ENCODE data around the gene CNTNAP2. TPM values are rescaled to one million over a fixed set of nuclear protein-coding genes. Genes with fewer than 3 reads are reported as not detected.

Gene CNTNAP2
- total and polyA plus RNA-seq, 9 donors = 0.24 to 7.0 (median 1.5) TPM

DNA sequence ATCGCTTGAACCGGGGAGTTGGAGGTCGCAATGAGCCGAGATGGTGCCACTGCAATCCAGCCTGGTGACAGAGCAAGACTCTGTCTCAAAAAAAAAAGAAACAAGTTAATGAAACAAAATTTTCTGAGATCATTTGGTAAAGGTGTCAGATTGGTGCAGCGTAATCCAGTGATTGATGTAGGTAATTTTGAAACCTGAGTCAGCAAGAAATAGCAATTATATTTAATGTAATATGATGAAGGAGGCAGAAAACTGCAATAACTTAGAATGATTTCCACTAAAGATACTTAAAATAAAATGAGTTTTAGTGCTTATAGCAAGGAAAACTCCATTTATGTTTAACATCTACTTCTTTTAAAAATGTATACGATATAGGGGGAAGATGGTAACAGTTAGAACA lies 1424.1 kb downstream of the CNTNAP2 start:
- Histone ChIP-seq H3K36me3 (no peaks in the 10 kb centered on the region), H3K27ac (no peak overlapping the region), H3K4me1 (ENCODE audit: insufficient read depth) (peaks cover 1% of the 10 kb centered on the region), H3K4me3 (no peak overlapping the region), H3K27me3 (no peaks in the 10 kb centered on the region), H3K9me3 (no peaks in the 10 kb centered on the region)
- intact Hi-C loops (cut with DNase I) = no loop called here
- no peak for TF ChIP-seq EP300 (IDR thresholded peaks at IDR 0.05)
- no peak for TF ChIP-seq CTCF (IDR thresholded peaks at IDR 0.05)
- 95 to 100% (median 97%) methylated on average over 6 of the region's 6 CpGs for WGBS, 3 donors
- no peak for DNase-seq

- intact Hi-C loops (cut with DNase I) = no loop called here
- WGBS, 3 donors = 68 to 81% (median 71%) methylated on average over 4 of the region's 4 CpGs
Observed at GRCh38 chr7:147541261-147541660, 1424.7 kb downstream of the CNTNAP2 start.

GRCh38 chr7:147547252-147547897 lies 1430.8 kb downstream of the CNTNAP2 start:
- 85 to 86% (median 85%) methylated on average over 6 of the region's 6 CpGs for WGBS, 3 donors
- intact Hi-C loops (cut with DNase I) = no loop called here
- H3K9me3 ChIP-seq = no peaks in the 10 kb centered on the region
- H3K4me1 ChIP-seq (ENCODE audit: insufficient read depth) = no peaks in the 10 kb centered on the region
- H3K4me3 ChIP-seq = no peak overlapping the region
- no peak for DNase-seq
- no peak overlapping the region for H3K27ac ChIP-seq
- no peaks in the 10 kb centered on the region for H3K36me3 ChIP-seq
- H3K27me3 ChIP-seq = no peaks in the 10 kb centered on the region
- no peak for TF ChIP-seq POLR2A (IDR thresholded peaks at IDR 0.05)
- no peak for TF ChIP-seq EP300 (IDR thresholded peaks at IDR 0.05)
- TF ChIP-seq CTCF (IDR thresholded peaks at IDR 0.05) = no peak

More at GRCh38 chr7:147541261-147541660, 1424.7 kb downstream of the CNTNAP2 start:
- Histone ChIP-seq H3K4me1 (ENCODE audit: insufficient read depth) (peaks cover 1% of the 10 kb centered on the region), H3K4me3 (no peak overlapping the region), H3K27me3 (no peaks in the 10 kb centered on the region), H3K9me3 (no peaks in the 10 kb centered on the region), H3K36me3 (no peaks in the 10 kb centered on the region), H3K27ac (no peak overlapping the region)
- DNase-seq = no peak
- TF ChIP-seq POLR2A (IDR thresholded peaks at IDR 0.05) (no peak), EP300 (IDR thresholded peaks at IDR 0.05) (no peak), CTCF (IDR thresholded peaks at IDR 0.05) (no peak)

DNA sequence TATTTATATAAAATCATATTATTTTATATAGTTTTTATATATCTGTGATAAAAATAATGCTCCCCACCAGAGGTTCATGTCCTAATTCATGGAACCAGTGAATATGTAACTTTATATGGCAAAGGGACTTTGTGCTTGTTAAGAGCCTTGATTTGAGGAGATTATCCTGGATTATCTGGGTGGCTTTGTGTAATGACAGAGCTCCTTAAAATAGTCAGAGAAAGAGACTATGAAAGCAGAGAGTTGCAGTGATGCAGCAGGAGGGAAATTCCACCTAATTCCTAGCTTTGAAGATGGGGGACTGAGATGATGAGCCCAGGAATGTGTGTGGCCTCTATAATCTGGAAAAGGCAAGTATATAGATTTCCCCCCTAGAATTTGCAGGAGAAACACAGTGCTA lies 1439.7 kb downstream of the CNTNAP2 start:
- intact Hi-C loops (cut with DNase I) = no loop called here
- TF ChIP-seq POLR2A (IDR thresholded peaks at IDR 0.05) (no peak), EP300 (IDR thresholded peaks at IDR 0.05) (no peak), CTCF (IDR thresholded peaks at IDR 0.05) (no peak)
- no peaks in the 10 kb centered on the region for H3K27me3 ChIP-seq
- H3K9me3 ChIP-seq = no peaks in the 10 kb centered on the region
- no peak overlapping the region for H3K27ac ChIP-seq
- DNase-seq = no peak
- no peaks in the 10 kb centered on the region for H3K4me1 ChIP-seq (ENCODE audit: insufficient read depth)
- H3K36me3 ChIP-seq = no peaks in the 10 kb centered on the region
- no peak overlapping the region for H3K4me3 ChIP-seq
